Eye (tissue), 1 donor: ENCODE results near the gene YBX2.

Source experiments
- DNase-seq: peaks from one replicate; pipeline ENCODE4 v3.0.0-alpha.2; 2015

The YBX2 gene

DNA sequence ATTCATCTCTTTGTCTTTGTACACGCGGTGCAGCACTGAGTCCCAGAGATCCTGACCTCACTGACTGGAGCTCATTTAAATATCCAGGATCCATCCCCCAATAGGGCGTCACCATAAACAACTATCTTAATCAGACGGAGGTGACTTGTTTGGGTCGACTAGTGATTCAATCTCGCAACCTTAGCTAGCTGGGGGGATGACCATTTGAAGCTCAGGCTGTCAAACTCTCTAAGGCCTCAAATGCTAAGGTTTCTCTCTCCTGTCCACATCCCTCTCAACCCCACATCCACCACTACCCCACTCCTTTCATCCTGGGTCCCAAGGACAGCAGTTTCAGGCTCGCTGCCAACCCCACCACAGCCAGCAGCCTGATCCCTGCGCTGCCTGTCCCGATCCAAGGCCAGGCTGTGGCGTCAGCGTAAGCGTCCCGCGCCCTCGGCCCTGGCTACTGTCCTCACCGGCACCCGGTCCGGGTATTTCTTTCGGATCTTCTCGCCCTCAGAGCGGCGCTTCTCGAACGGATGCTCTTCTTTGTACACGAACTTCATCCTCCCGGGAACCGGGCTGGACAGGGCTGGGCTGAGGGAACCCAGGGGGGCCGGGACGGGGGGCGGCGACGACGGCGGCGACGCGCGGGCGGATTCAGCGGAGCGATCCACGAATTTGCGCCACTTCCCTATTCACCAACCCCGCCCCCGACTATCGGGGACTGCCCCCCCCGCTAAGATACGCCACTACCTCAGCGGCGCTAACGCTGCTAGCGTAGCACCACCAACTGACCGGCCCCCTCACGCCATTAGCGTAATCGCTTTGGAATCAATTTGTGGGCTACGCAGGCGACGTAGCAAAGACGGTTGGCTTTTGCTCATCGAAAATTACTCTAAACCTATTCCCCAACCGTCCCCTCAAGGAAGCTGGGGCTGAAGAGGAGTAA lies 52.4 kb downstream of the YBX2 start, which contains the start of gene GABARAP:
Gene GABARAP (minus strand): TSS at position 667 of the 934 bp plus-strand sequence. CDS start 119 bp downstream, at position 548.
- DNase-seq = peak; percentile 99

DNA sequence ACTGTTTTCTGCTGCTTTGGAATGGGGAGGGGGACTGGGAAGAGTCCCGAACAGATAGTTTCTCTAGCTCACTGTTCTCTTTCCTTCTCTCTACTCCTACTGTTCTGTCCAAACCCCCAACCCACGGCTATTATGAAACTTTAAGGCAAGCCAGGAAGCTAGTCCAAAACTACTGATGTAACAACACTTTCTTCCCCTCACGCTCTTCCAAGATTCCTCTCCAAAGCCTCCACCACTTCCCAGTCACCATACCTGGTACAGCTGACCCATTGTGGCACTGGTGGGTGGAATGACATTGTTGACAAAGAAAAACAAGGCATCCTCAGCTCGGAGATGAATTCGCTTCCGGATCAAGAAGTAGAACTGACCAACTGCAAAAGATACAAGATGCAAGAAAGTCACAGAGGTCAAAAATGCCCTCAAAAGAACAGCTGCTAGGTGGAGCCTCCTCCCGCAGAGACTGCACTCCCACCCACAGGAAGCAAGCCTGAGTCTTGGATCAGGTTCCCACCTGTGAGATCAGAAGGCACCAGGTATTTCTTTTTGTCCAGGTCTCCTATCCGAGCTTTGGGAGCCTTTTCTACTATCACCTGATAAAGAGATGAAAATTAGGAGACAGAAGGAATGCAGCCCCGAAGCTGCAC lies 53.2 kb downstream of the YBX2 start:
- no peak for DNase-seq

DNA sequence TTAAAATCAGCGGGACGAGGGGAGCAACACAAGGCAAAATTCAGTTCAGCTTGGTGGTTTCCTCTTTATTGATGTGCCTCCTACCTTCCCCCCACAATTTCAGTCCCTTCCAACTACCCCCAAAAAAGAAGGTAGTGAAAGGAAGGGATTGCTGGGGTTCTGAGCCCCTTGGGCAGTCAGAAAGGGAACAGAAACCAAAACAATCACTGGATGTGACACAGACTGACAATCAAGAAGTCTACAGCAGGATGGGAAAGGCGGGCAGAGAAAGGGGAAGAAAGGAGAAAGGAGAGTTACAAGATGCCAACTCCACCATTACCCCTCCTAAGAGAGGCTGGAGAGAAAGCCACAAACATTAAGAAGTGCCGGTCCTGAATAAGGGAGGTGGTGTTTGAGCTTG lies 54.1 kb downstream of the YBX2 start:
- DNase-seq = no peak

DNA sequence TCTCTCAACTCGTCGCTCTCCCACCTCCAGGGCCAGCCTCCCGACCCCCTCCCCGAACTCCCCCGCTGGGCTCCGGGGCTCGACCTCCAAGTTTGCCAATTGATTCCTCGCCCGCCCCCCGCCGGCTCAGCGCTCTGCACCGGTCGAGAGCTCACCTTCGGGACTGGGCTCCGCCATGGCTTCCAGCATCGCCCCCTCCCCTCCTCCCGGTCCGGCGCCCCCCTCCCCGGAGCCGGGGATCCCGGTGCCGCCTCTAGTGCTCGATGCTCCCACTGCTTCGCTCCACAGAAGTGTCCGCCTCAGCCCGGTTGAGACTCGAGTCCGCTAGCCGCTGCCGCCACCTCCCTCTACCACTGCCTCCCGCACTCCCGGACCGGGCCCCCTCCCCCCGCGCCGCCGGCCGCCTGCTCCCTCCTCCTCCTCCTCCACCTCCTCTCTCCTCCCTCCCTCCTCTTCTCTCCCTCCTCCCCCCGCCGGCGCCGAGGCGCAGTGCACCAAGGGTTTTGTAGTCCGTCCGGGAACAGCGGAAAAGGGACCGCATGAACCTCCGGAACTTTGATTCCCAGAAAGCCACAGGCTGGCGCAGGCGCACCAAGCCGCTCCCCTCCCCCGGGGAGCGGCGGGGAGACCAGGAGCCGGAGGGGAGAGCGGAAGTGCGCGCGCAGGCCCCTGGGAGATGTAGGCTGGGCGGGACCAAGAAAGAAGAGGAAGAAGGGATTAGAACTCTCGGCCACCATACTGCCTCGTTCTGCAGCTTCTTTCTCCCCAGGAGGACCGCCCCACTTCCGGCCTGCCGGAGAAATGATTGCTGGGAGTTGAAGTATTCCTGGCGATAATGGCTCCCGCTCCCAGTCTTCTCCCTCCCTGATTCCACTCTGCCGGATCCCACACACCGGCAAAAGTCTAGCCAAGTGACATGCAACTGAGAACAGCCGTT lies 55.1 kb downstream of the YBX2 start, which contains the start of gene PHF23:
Gene PHF23 (minus strand): TSS at position 367 of the 937 bp plus-strand sequence. CDS start 178 bp downstream, at position 189.
- DNase-seq = peak; percentile 100

DNA sequence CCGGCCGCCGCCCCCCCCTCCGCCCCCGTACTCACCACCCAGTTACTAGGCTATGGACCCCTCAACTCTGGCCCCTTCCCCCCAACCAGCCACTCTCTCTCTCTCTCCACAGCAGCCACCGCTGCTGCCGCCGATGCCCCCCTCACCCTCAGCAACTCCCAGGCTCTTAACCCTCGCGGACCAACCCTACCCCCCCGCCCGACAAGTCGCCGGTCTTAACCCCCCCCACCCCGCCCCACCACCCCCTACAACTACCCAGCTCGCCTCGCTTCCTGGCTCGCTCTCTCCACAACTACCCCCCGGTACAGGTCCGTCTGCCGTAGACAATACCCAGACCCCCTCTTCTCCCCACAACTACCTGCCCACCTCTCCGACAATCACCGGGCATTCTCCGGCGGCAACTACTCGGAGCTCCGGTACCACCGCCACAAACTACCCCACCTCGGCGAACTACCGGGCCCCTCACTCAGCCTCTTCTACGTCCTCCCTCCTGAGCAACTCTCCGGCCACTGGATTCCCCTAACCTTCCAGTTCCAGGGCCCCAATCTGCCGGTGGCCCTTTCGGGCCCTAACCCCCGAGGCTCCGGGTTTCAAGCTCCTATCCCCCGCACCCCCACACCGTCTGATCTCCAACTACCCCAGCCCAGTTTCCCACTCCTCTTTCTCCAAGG lies 55.9 kb downstream of the YBX2 start:
- peak; percentile 35 for DNase-seq
